ENCODE measurements around the gene HOXA9. TPM values are rescaled to one million over a fixed set of nuclear protein-coding genes. Genes with fewer than 3 reads are reported as not detected.

Gene HOXA9
- total RNA-seq, 1 experiment from 2014 or later, result 16.7 TPM

DNA sequence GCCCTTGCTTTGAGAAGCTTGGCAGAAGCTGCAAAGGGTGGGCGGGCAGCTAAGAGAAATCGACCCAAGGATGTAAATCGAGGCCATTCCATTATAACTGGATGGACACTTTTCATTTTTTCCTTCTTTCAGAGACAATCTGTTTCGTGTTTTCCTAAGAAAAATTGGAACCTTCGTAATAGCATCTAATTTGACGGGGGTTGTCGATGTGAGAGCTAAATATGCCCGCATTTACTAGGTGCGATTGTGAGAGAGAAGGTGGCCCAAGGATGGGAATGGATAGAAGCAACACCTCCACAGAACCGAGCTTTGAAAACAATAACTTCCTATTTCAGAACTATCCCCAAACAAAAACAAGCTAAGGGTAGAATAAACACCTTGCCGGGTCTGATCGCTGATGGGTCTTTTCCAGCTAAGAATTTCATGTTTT, 33.9 kb downstream of the HOXA9 start:
- Mint-ChIP-seq H3K4me3 (ENCODE audit: unreplicated experiment) (peak overlapping the region; percentile 76), H3K27ac (ENCODE audit: unreplicated experiment) (peak overlapping the region; percentile 57), H3K4me1 (ENCODE audit: low read depth, unreplicated experiment) (peaks cover 27% of the 10 kb centered on the region), H3K27me3 (ENCODE audit: insufficient read depth, unreplicated experiment) (no peaks in the 10 kb centered on the region), H3K36me3 (ENCODE audit: insufficient read depth, unreplicated experiment) (no peaks in the 10 kb centered on the region), H3K9me3 (ENCODE audit: unreplicated experiment) (no peaks in the 10 kb centered on the region)
- BruUV-seq (replicated peaks), result TSS peak; percentile 46
- H3K36me3 ChIP-seq (ENCODE audit: control insufficient read depth, insufficient read depth, low read length), result no peaks in the 10 kb centered on the region
- no peak for TF ChIP-seq CTCF (IDR thresholded peaks at IDR 0.05; ENCODE audit: insufficient read depth in 1 of 2, low read depth in 1 of 2, low read length in 1 of 2, severe bottlenecking in 1 of 2, unreplicated experiment in 1 of 2)
- H3K4me3 ChIP-seq (ENCODE audit: low read depth, low read length), result peak overlapping the region; percentile 53
- ChIA-PET POLR2A (interaction anchor here (0.6 to 2.2 kb wide), 7 partner anchors 9 to 77 kb away, joined by 3 to 19 read pairs (median 3); no protein-coding TSS in a partner anchor), CTCF (interaction anchor here (0.6 to 1.4 kb wide), 5 partner anchors 20 to 274 kb away, joined by 3 to 9 read pairs (median 3); partner anchors contain the start of gene HOXA7)
- H3K4me1 ChIP-seq, result peaks cover 29% of the 10 kb centered on the region
- intact Hi-C loops (cut with micrococcal nuclease; ENCODE audit: unreplicated experiment), result loop anchor here (2.0 kb wide), 1 partner anchor 17 kb away; no protein-coding TSS in a partner anchor
- no peaks in the 10 kb centered on the region for H3K9me3 ChIP-seq
- no peaks in the 10 kb centered on the region for H3K27me3 ChIP-seq (replicated peaks; ENCODE audit: control insufficient read depth, insufficient read depth, low read length)
- no peak for DNase-seq

DNA sequence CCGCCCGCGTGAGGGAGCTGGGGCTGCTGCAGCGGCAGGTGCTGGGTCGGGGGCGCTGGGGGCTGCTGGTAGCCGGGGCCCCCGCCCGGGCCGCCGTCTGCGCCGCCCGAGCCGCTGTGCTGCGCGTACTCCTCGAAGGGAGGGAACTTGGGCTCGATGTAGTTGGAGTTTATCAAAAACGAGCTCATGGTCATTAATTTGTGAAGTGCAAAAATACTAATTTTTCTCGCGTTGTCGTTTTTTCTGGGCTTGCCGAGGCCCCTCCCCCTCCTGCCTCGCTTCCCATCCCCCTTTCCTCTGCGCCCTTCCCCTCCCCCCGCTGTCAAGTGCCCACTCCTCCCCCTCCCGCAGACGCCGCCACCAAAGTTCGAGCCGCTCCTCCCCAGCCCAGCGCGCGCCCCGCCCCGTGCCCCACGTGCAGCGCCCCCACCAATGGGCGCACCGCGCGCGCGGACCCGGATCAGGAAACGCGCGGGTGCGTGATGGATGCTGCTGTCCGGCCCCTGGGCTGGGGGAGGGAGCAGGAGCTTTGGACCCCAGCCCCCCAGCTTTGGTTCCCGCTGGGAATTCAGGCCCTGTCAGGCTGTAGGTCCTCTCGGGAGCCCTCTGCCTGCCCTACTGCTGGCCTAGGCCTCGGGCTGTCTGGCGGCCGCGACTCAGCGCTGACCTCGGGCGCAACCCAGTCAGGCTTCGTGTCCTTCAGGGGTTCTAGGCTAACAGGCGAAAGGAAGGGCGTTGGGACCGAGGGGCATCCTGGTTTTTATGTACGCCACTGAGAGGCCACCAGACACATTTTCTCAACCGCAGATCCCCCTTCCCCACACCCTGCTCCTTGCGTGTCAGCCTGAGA, 34.6 kb downstream of the HOXA9 start, which contains the start of gene HOXA4:
HOXA4 (minus strand) TSS at position 218 of the 850 bp plus-strand sequence; CDS start at position 194, 24 bp downstream.
- peak within 1 kb of the TSS; percentile 76 for H3K4me3 Mint-ChIP-seq (ENCODE audit: unreplicated experiment)
- intact Hi-C loops (cut with micrococcal nuclease; ENCODE audit: unreplicated experiment), result loop anchor here (1.0 to 2.0 kb wide), 2 partner anchors 8 to 16 kb away; no protein-coding TSS in a partner anchor
- Histone ChIP-seq H3K27me3 (replicated peaks; ENCODE audit: control insufficient read depth, insufficient read depth, low read length) (no peaks in the 10 kb centered on the region), H3K9me3 (no peaks in the 10 kb centered on the region), H3K4me1 (peaks cover 28% of the 10 kb centered on the region), H3K36me3 (ENCODE audit: control insufficient read depth, insufficient read depth, low read length) (no peaks in the 10 kb centered on the region), H3K4me3 (ENCODE audit: low read depth, low read length) (peak within 1 kb of the TSS; percentile 53)
- BruUV-seq (replicated peaks), result no TSS peak
- H3K4me1 Mint-ChIP-seq (ENCODE audit: low read depth, unreplicated experiment), result peaks cover 33% of the 10 kb centered on the region
- peak; percentile 94 to 97 for DNase-seq
- POLR2A ChIA-PET, result interaction anchor here (0.6 to 2.2 kb wide), 9 partner anchors 8 to 279 kb away, joined by 3 to 19 read pairs (median 3); no protein-coding TSS in a partner anchor
- CTCF ChIA-PET, result interaction anchor here (0.6 to 1.4 kb wide), 6 partner anchors 20 to 450 kb away, joined by 3 to 9 read pairs (median 3); partner anchors contain the start of gene HOXA7
- no peaks in the 10 kb centered on the region for H3K27me3 Mint-ChIP-seq (ENCODE audit: insufficient read depth, unreplicated experiment)
- peak within 1 kb of the TSS; percentile 57 for H3K27ac Mint-ChIP-seq (ENCODE audit: unreplicated experiment)
- H3K36me3 Mint-ChIP-seq (ENCODE audit: insufficient read depth, unreplicated experiment), result no peaks in the 10 kb centered on the region
- no peak for TF ChIP-seq CTCF (IDR thresholded peaks at IDR 0.05; ENCODE audit: insufficient read depth in 1 of 2, low read depth in 1 of 2, low read length in 1 of 2, severe bottlenecking in 1 of 2, unreplicated experiment in 1 of 2)
- H3K9me3 Mint-ChIP-seq (ENCODE audit: unreplicated experiment), result no peaks in the 10 kb centered on the region

Data from Caco-2 (cell line).